Brain microvascular endothelial cell (primary cell): Measurements from ENCODE around the gene PPP3R1.

Experiments
- DNase-seq: peaks from one replicate; pipeline ENCODE4 v3.0.0-alpha.2; 2020
- H3K27ac ChIP-seq: fragments of 250-450 bp; sonication (Bioruptor Pico); 2 replicates; pipeline ENCODE4 v1.5.1; 2020; ENCODE audit warnings: mild to moderate bottlenecking, moderate library complexity
- H3K27me3 ChIP-seq: fragments of 250-450 bp; sonication (Bioruptor Pico); replicated peaks from 2 replicates; pipeline ENCODE4 v1.5.1; 2020; ENCODE audit warnings: mild to moderate bottlenecking
- H3K36me3 ChIP-seq: fragments of 250-450 bp; sonication (Bioruptor Pico); replicated peaks from 2 replicates; pipeline ENCODE4 v1.5.1; 2020; ENCODE audit warnings: mild to moderate bottlenecking
- H3K4me3 ChIP-seq: 2 replicates; pipeline ENCODE4 v1.5.1; 2011; ENCODE audit warnings: low read depth, mild to moderate bottlenecking, control low read depth, low read length, moderate library complexity
- CTCF ChIP-seq: IDR thresholded peaks from 2 replicates; pipeline ENCODE4 v1.5.1; 2011; ENCODE audit warnings: low read depth, mild to moderate bottlenecking, moderate library complexity, low read length, control low read depth, inconsistent platforms; ENCODE audit errors: missing control alignments
- in situ Hi-C: cut with HindIII; loops from 2 replicates; pipeline ENCODE4 v1.10.0; 2017; ENCODE audit warnings: low sequenced_read_pairs, low pct_ligation_motif_present

Gene PPP3R1

GRCh38 chr2:68274022-68274421, 21.7 kb upstream of the PPP3R1 start:
- Histone ChIP-seq H3K36me3 (no peaks in the 10 kb centered on the region), H3K27me3 (no peaks in the 10 kb centered on the region), H3K4me3 (no peak overlapping the region), H3K27ac (no peak overlapping the region)
- in situ Hi-C loops = no loop called here
- TF ChIP-seq CTCF = no peak
- DNase-seq = no peak

GRCh38 chr2:68272246-68272994, 20.1 kb upstream of the PPP3R1 start:
- in situ Hi-C loops = no loop called here

DNA sequence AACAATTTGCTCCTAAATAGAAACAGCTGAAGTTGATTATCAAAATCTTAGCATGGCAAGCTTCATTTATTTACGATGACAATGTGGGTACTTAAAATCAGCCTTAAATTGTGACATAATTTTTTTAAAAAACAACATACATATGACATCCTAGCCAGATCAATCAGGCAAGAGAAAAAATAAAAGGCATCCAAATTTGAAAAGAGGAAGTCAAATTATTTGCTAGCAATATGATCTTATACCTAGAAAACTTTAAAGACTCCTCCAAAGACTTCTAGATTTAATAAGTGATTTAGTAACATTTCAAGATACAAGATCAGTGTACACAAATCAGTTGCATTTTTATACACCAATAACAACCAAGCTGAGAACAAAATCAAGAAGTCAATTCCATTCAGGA, 14.3 kb upstream of the PPP3R1 start:
- H3K4me3 ChIP-seq = no peak overlapping the region
- H3K36me3 ChIP-seq = no peaks in the 10 kb centered on the region
- in situ Hi-C loops = no loop called here
- no peak for TF ChIP-seq CTCF
- no peak for DNase-seq
- H3K27ac ChIP-seq = no peak overlapping the region
- H3K27me3 ChIP-seq = no peaks in the 10 kb centered on the region

More at GRCh38 chr2:68272246-68272994, 20.1 kb upstream of the PPP3R1 start:
- no peak overlapping the region for H3K4me3 ChIP-seq
- no peak for DNase-seq
- H3K36me3 ChIP-seq = no peaks in the 10 kb centered on the region
- no peaks in the 10 kb centered on the region for H3K27me3 ChIP-seq
- TF ChIP-seq CTCF = no peak
- no peak overlapping the region for H3K27ac ChIP-seq

DNA sequence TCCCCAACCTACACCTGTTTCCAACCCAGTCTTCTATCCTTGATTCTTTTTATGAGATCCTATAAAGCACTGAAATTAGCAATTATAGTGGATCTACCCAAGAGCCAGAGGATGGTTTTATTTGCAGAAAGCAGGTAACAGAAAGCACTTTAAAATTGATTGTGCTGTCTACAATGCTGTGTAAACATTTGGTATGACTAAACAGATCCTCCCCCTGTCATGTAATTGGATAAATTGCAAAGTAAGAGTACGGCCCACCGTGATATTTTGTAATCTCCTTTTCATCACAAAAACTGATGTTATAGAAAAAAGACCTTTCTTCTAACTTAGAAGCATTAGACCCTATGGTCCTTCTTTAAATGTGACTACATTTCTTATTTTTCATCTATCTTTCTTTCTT, 11.3 kb upstream of the PPP3R1 start:
- TF ChIP-seq CTCF = no peak
- in situ Hi-C loops = no loop called here

GRCh38 chr2:68258851-68259250, 6.5 kb upstream of the PPP3R1 start:
- TF ChIP-seq CTCF = no peak
- no peak overlapping the region for H3K4me3 ChIP-seq
- in situ Hi-C loops = no loop called here
- no peaks in the 10 kb centered on the region for H3K36me3 ChIP-seq
- H3K27ac ChIP-seq = no peak overlapping the region
- DNase-seq = no peak
- H3K27me3 ChIP-seq = no peaks in the 10 kb centered on the region

More for the DNA sequence above, 11.3 kb upstream of the PPP3R1 start:
- DNase-seq = no peak
- Histone ChIP-seq H3K27me3 (no peaks in the 10 kb centered on the region), H3K36me3 (no peaks in the 10 kb centered on the region), H3K4me3 (no peak overlapping the region), H3K27ac (no peak overlapping the region)

DNA sequence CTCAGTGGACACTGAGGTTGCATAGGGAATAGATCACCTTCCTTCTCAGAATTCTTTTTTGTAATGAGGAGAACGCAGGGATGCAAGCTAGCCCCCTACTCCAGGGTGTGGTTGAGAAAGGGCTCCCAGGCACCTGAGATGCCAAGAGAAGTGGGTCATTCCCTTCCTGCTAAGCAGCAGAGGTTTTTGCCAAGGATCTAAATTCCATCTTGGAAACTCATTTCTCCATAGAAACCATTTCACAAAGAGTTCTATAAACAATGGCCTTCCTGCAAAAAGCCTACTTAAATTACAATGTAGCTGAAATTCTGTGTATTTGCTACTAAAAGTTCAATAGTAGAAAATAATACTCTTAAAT, 3.7 kb upstream of the PPP3R1 start:
- TF ChIP-seq CTCF = no peak
- no peak overlapping the region for H3K4me3 ChIP-seq
- no peak for DNase-seq
- no peaks in the 10 kb centered on the region for H3K36me3 ChIP-seq
- no peak overlapping the region for H3K27ac ChIP-seq
- in situ Hi-C loops = no loop called here
- no peaks in the 10 kb centered on the region for H3K27me3 ChIP-seq
